ENCODE measurements around the gene LECT2. TPM values are rescaled to one million over a fixed set of nuclear protein-coding genes. Genes with fewer than 3 reads are reported as not detected.

LECT2 gene
- polyA plus RNA-seq, 1 donor (not counting 4 experiments of a cell fraction or from before 2014, with no cell fraction given) = not detected

DNA sequence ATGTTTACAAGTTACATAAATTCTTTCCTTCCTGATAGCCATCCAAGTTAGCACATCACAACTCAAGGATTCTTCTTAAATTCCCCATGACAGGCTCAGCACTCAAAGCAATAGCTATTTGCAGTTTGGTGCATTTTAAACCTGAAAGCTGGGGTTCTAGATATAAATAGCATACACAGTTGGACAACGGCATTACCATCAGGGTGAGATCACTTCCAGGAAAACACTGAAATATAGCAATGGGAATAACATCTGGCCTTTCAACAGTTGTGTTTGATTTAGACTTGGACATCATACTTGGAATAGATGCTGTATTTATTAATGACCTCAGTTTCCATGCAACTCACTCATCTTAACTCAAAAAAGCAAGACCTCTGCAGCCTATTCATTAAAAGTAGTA lies 24.7 kb upstream of the LECT2 start:
- H3K9me3 ChIP-seq (ENCODE audit: control insufficient read depth, low read depth, low read length) = no peaks in the 10 kb centered on the region
- H3K9me1 ChIP-seq (ENCODE audit: control insufficient read depth, extremely low read depth, insufficient read depth, low read length) = no peaks in the 10 kb centered on the region
- no peak overlapping the region for H3K4me3 ChIP-seq (ENCODE audit: control insufficient read depth in 2 of 3, extremely low read depth in 1 of 3, insufficient read depth in 2 of 3, low read depth in 1 of 3, low read length in 3 of 3)
- no peaks in the 10 kb centered on the region for H3K27me3 ChIP-seq (ENCODE audit: control insufficient read depth, extremely low read depth, insufficient read depth, low read length)
- DNase-seq (ENCODE audit: low read depth, low spot score) (no peak), FAIRE-seq (no peak)
- no peaks in the 10 kb centered on the region for H3K79me2 ChIP-seq (ENCODE audit: control insufficient read depth, insufficient read depth, low read length)
- no peak overlapping the region for H3K9ac ChIP-seq (ENCODE audit: control insufficient read depth, extremely low read depth, insufficient read depth, low read length)
- TF ChIP-seq EZH2 (IDR thresholded peaks at IDR 0.05; ENCODE audit: low read length) = no peak
- TF ChIP-seq, protein P1, sequence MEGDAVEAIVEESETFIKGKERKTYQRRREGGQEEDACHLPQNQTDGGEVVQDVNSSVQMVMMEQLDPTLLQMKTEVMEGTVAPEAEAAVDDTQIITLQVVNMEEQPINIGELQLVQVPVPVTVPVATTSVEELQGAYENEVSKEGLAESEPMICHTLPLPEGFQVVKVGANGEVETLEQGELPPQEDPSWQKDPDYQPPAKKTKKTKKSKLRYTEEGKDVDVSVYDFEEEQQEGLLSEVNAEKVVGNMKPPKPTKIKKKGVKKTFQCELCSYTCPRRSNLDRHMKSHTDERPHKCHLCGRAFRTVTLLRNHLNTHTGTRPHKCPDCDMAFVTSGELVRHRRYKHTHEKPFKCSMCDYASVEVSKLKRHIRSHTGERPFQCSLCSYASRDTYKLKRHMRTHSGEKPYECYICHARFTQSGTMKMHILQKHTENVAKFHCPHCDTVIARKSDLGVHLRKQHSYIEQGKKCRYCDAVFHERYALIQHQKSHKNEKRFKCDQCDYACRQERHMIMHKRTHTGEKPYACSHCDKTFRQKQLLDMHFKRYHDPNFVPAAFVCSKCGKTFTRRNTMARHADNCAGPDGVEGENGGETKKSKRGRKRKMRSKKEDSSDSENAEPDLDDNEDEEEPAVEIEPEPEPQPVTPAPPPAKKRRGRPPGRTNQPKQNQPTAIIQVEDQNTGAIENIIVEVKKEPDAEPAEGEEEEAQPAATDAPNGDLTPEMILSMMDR (optimal IDR thresholded peaks at IDR 0.05 in 1 of 3, IDR thresholded peaks at IDR 0.05 in 1 of 3, conservative IDR thresholded peaks at IDR 0.05 in 1 of 3; ENCODE audit: extremely low read depth in 1 of 3, insufficient read depth in 2 of 3, low read length in 3 of 3) = no peak
- dilution Hi-C loops (cut with MboI; ENCODE audit: extremely low pct_ligation_motif_present, low sequenced_read_pairs) = no loop called here
- H3K27ac ChIP-seq (ENCODE audit: control insufficient read depth, insufficient read depth, low read length) = no peak overlapping the region
- H3K36me3 ChIP-seq (ENCODE audit: control insufficient read depth in 2 of 2, extremely low read depth in 1 of 2, insufficient read depth in 2 of 2, low read length in 2 of 2) = no peaks in the 10 kb centered on the region
- no peaks in the 10 kb centered on the region for H3K4me1 ChIP-seq (ENCODE audit: control insufficient read depth, extremely low read depth, insufficient read depth, low read length)
- H3K4me2 ChIP-seq (ENCODE audit: control insufficient read depth, extremely low read depth, insufficient read depth, low read depth, low read length) = no peak overlapping the region
- H2AFZ ChIP-seq (ENCODE audit: control insufficient read depth, low read length) = no peak overlapping the region
- no peaks in the 10 kb centered on the region for H4K20me1 ChIP-seq (ENCODE audit: control insufficient read depth, extremely low read depth, insufficient read depth, low read length)

DNA sequence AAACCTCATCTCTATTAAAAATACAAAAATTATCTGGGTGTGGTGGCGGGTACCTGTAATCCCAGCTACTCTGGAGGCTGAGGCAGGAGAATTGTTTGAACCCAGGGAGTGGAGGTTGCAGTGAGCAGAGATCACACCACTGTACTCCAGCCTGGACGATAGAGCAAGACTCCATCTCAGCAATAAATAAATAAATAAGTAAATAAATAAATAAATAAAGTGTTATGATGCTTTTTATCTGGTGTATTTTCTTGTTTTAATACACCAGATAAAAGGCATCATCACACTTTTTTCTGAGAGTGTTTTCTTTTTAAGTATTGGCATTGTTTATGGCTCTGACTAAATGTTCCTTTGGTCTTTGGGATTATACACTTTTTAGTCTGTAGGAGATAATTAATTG lies 24.2 kb upstream of the LECT2 start:
- no peak overlapping the region for H2AFZ ChIP-seq (ENCODE audit: control insufficient read depth, low read length)
- DNase-seq (ENCODE audit: low read depth, low spot score) = no peak
- dilution Hi-C loops (cut with MboI; ENCODE audit: extremely low pct_ligation_motif_present, low sequenced_read_pairs) = no loop called here
- H3K27me3 ChIP-seq (ENCODE audit: control insufficient read depth, extremely low read depth, insufficient read depth, low read length) = no peaks in the 10 kb centered on the region
- FAIRE-seq = no peak
- no peak overlapping the region for H3K4me3 ChIP-seq (ENCODE audit: control insufficient read depth in 2 of 3, extremely low read depth in 1 of 3, insufficient read depth in 2 of 3, low read depth in 1 of 3, low read length in 3 of 3)
- no peak overlapping the region for H3K4me2 ChIP-seq (ENCODE audit: control insufficient read depth, extremely low read depth, insufficient read depth, low read depth, low read length)
- H3K36me3 ChIP-seq (ENCODE audit: control insufficient read depth in 2 of 2, extremely low read depth in 1 of 2, insufficient read depth in 2 of 2, low read length in 2 of 2) = no peaks in the 10 kb centered on the region
- TF ChIP-seq, protein P1 (optimal IDR thresholded peaks at IDR 0.05 in 1 of 3, IDR thresholded peaks at IDR 0.05 in 1 of 3, conservative IDR thresholded peaks at IDR 0.05 in 1 of 3; ENCODE audit: extremely low read depth in 1 of 3, insufficient read depth in 2 of 3, low read length in 3 of 3) = no peak
- no peak for TF ChIP-seq EZH2 (IDR thresholded peaks at IDR 0.05; ENCODE audit: low read length)
- no peaks in the 10 kb centered on the region for H4K20me1 ChIP-seq (ENCODE audit: control insufficient read depth, extremely low read depth, insufficient read depth, low read length)
- no peaks in the 10 kb centered on the region for H3K9me1 ChIP-seq (ENCODE audit: control insufficient read depth, extremely low read depth, insufficient read depth, low read length)
- H3K4me1 ChIP-seq (ENCODE audit: control insufficient read depth, extremely low read depth, insufficient read depth, low read length) = peaks cover under 1% of the 10 kb centered on the region
- H3K79me2 ChIP-seq (ENCODE audit: control insufficient read depth, insufficient read depth, low read length) = no peaks in the 10 kb centered on the region
- no peaks in the 10 kb centered on the region for H3K9me3 ChIP-seq (ENCODE audit: control insufficient read depth, low read depth, low read length)
- H3K9ac ChIP-seq (ENCODE audit: control insufficient read depth, extremely low read depth, insufficient read depth, low read length) = no peak overlapping the region
- H3K27ac ChIP-seq (ENCODE audit: control insufficient read depth, insufficient read depth, low read length) = no peak overlapping the region
